Neuronal stem cell (in vitro differentiated cells): ENCODE results near the gene XYLT1.

Experiments
- DNase-seq: peaks from one replicate; pipeline ENCODE4 v3.0.0-alpha.2; 2013; ENCODE audit warnings: low spot score
- H2AFZ ChIP-seq: one replicate; pipeline ENCODE4 v1.6.1; 2013; ENCODE audit warnings: mild to moderate bottlenecking, low read length, inconsistent platforms
- H2AK5ac ChIP-seq: 2 replicates; pipeline ENCODE4 v1.6.1; 2013; ENCODE audit warnings: low read depth, mild to moderate bottlenecking, inconsistent platforms, low read length, moderate library complexity, mixed read lengths
- H2BK120ac ChIP-seq: 2 replicates; pipeline ENCODE4 v1.6.1; 2013; ENCODE audit warnings: low read depth, mild to moderate bottlenecking, inconsistent platforms, low read length, moderate library complexity, mixed read lengths
- H2BK12ac ChIP-seq: one replicate; pipeline ENCODE4 v1.6.1; 2013; ENCODE audit warnings: low read length, inconsistent platforms
- H2BK15ac ChIP-seq: 2 replicates; pipeline ENCODE4 v1.6.1; 2013; ENCODE audit warnings: mild to moderate bottlenecking, low read length, inconsistent platforms, mixed read lengths
- H2BK5ac ChIP-seq: one replicate; pipeline ENCODE4 v1.6.1; 2013; ENCODE audit warnings: inconsistent platforms, mild to moderate bottlenecking, low read length, moderate library complexity
- H3K14ac ChIP-seq: one replicate; pipeline ENCODE4 v1.6.1; 2013; ENCODE audit warnings: low read length, inconsistent platforms
- H3K18ac ChIP-seq: 2 replicates; pipeline ENCODE4 v1.6.1; 2013; ENCODE audit warnings: low read length, inconsistent platforms
- H3K23ac ChIP-seq: 2 replicates; pipeline ENCODE4 v1.6.1; 2013; ENCODE audit warnings: low read depth, mild to moderate bottlenecking, mixed read lengths, low read length, inconsistent platforms; ENCODE audit not compliant: poor library complexity
- H3K27ac ChIP-seq: replicated peaks from 3 replicates; pipeline ENCODE4 v1.5.1; 2013; ENCODE audit warnings: low read length, inconsistent platforms
- H3K27me3 ChIP-seq, 3 experiments: 2 replicates each; pipeline ENCODE4 v1.6.1; 2013; ENCODE audit warnings: low read length in 3 of 3, mild to moderate bottlenecking in 2 of 3, inconsistent platforms in 1 of 3, low read depth in 1 of 3, mixed read lengths in 1 of 3, moderate library complexity in 1 of 3; ENCODE audit not compliant: control insufficient read depth in 3 of 3, insufficient read depth in 3 of 3
- H3K36me3 ChIP-seq, 2 donors: replicated peaks in 1 of 2; 2 replicates each; pipeline ENCODE4 v1.6.1; 2013; ENCODE audit warnings: low read length in 2 of 2; ENCODE audit not compliant: control insufficient read depth in 2 of 2, insufficient read depth in 2 of 2
- H3K4ac ChIP-seq: 2 replicates; pipeline ENCODE4 v1.6.1; 2013; ENCODE audit warnings: inconsistent platforms, mild to moderate bottlenecking, low read length, moderate library complexity
- H3K4me1 ChIP-seq, 2 donors: 1 replicate in 1 of 2; 2 replicates in 1 of 2; pipeline ENCODE4 v1.6.1; 2013; ENCODE audit warnings: low read length in 2 of 2, low read depth in 1 of 2; ENCODE audit not compliant: control insufficient read depth in 2 of 2, insufficient read depth in 1 of 2
- H3K4me2 ChIP-seq: one replicate; pipeline ENCODE4 v1.6.1; 2013; ENCODE audit warnings: mild to moderate bottlenecking, low read length, inconsistent platforms; ENCODE audit not compliant: insufficient read depth, poor library complexity, severe bottlenecking
- H3K4me3 ChIP-seq, 2 donors: 2 replicates each; pipeline ENCODE4 v1.5.1; 2013; ENCODE audit warnings: low read length in 2 of 2, mild to moderate bottlenecking in 2 of 2, inconsistent platforms in 1 of 2, moderate library complexity in 1 of 2
- H3K79me1 ChIP-seq: one replicate; pipeline ENCODE4 v1.6.1; 2013; ENCODE audit warnings: low read depth, mild to moderate bottlenecking, inconsistent platforms, low read length, moderate library complexity
- H3K9ac ChIP-seq: one replicate; pipeline ENCODE4 v1.6.1; 2013; ENCODE audit warnings: mild to moderate bottlenecking, low read depth, low read length, inconsistent platforms; ENCODE audit not compliant: poor library complexity
- H3K9me3 ChIP-seq, 2 donors: replicated peaks in 1 of 2; 2 replicates each; pipeline versions ENCODE3 to v1.6.1; 2013; ENCODE audit warnings: low read length in 2 of 2, mild to moderate bottlenecking in 2 of 2, inconsistent platforms in 1 of 2, low read depth in 1 of 2, mixed read lengths in 1 of 2, moderate library complexity in 1 of 2; ENCODE audit not compliant: control insufficient read depth in 2 of 2, insufficient read depth in 1 of 2
- H4K8ac ChIP-seq: one replicate; pipeline ENCODE4 v1.6.1; 2013; ENCODE audit warnings: low read depth, mild to moderate bottlenecking, inconsistent platforms, low read length, moderate library complexity
- H4K91ac ChIP-seq: one replicate; pipeline ENCODE4 v1.6.1; 2013; ENCODE audit warnings: low read length, low read depth, mild to moderate bottlenecking, inconsistent platforms; ENCODE audit not compliant: poor library complexity
- WGBS, 2 donors: extraction: QIAGEN DNeasy Blood & Tissue Kit; methylation state at CpG; one replicate each; pipeline ENCODE4 v1.1.7; 2013; ENCODE audit warnings: missing lambda C conversion rate in 2 of 2, mixed read lengths in 1 of 2; ENCODE audit not compliant: insufficient read length in 2 of 2, insufficient replicate concordance in 1 of 2; ENCODE audit errors: extremely low coverage in 2 of 2; 5-methylcytosine and 5-hydroxymethylcytosine counted together

The XYLT1 gene

GRCh38 chr16:17318238-17318637 lies 152.5 kb downstream of the XYLT1 start:
- H3K27me3 ChIP-seq: no peaks in the 10 kb centered on the region
- H2AFZ ChIP-seq: no peak overlapping the region
- H2BK5ac ChIP-seq: no peak overlapping the region
- no peak overlapping the region for H3K23ac ChIP-seq
- H3K27ac ChIP-seq: no peak overlapping the region
- H4K91ac ChIP-seq: no peak overlapping the region
- DNase-seq: no peak
- no peak overlapping the region for H3K4ac ChIP-seq
- no peak overlapping the region for H2BK120ac ChIP-seq
- WGBS, 2 donors: no CpG with 5 or more reads among the region's 5 CpGs
- no peaks in the 10 kb centered on the region for H3K36me3 ChIP-seq
- no peak overlapping the region for H3K18ac ChIP-seq
- H2BK15ac ChIP-seq: no peak overlapping the region
- H3K14ac ChIP-seq: no peak overlapping the region
- H4K8ac ChIP-seq: no peak overlapping the region
- no peak overlapping the region for H2AK5ac ChIP-seq
- H3K9ac ChIP-seq: no peak overlapping the region
- no peak overlapping the region for H2BK12ac ChIP-seq
- H3K79me1 ChIP-seq: no peaks in the 10 kb centered on the region
- H3K4me1 ChIP-seq: peaks cover 1 to 4% of the 10 kb centered on the region in 2 donors
- H3K9me3 ChIP-seq: no peaks in the 10 kb centered on the region
- no peak overlapping the region for H3K4me2 ChIP-seq
- no peak overlapping the region for H3K4me3 ChIP-seq

- no peak overlapping the region for H3K9ac ChIP-seq
- no peak overlapping the region for H2BK5ac ChIP-seq
- H4K8ac ChIP-seq: no peak overlapping the region
- H2BK12ac ChIP-seq: no peak overlapping the region
- H2BK120ac ChIP-seq: no peak overlapping the region
- no peak overlapping the region for H4K91ac ChIP-seq
- H3K4me2 ChIP-seq: no peak overlapping the region
- no peak overlapping the region for H2BK15ac ChIP-seq
- H2AK5ac ChIP-seq: no peak overlapping the region
- H3K18ac ChIP-seq: peak overlapping the region; percentile 35
- H3K4me3 ChIP-seq: no peak overlapping the region
- no peaks in the 10 kb centered on the region for H3K79me1 ChIP-seq
- H3K27me3 ChIP-seq: no peaks in the 10 kb centered on the region
- no peaks in the 10 kb centered on the region for H3K36me3 ChIP-seq
- no peak overlapping the region for H3K4ac ChIP-seq
- no peak overlapping the region for H3K27ac ChIP-seq
- H3K23ac ChIP-seq: no peak overlapping the region
- H3K4me1 ChIP-seq: peaks cover 0 to 6% of the 10 kb centered on the region in 2 donors
- H3K9me3 ChIP-seq: no peaks in the 10 kb centered on the region
- H3K14ac ChIP-seq: no peak overlapping the region
- no peak for DNase-seq
- no CpG with 5 or more reads among the region's 4 CpGs for WGBS, 2 donors
- H2AFZ ChIP-seq: no peak overlapping the region
Measured at GRCh38 chr16:17316005-17316404, 154.8 kb downstream of the XYLT1 start.

- no peak overlapping the region for H3K4ac ChIP-seq
- H3K4me3 ChIP-seq: no peak overlapping the region
- no peak overlapping the region for H3K4me2 ChIP-seq
- no peak overlapping the region for H2BK12ac ChIP-seq
- WGBS, 2 donors: no CpG with 5 or more reads among the region's 7 CpGs
- no peak overlapping the region for H2BK15ac ChIP-seq
- H3K18ac ChIP-seq: no peak overlapping the region
- no peak overlapping the region for H3K14ac ChIP-seq
- H4K91ac ChIP-seq: no peak overlapping the region
- no peaks in the 10 kb centered on the region for H3K27me3 ChIP-seq
- H3K23ac ChIP-seq: no peak overlapping the region
- H2AFZ ChIP-seq: no peak overlapping the region
- H2BK5ac ChIP-seq: no peak overlapping the region
- H2AK5ac ChIP-seq: no peak overlapping the region
- H3K9ac ChIP-seq: no peak overlapping the region
- H2BK120ac ChIP-seq: no peak overlapping the region
- H3K36me3 ChIP-seq: no peaks in the 10 kb centered on the region
- H4K8ac ChIP-seq: no peak overlapping the region
- no peaks in the 10 kb centered on the region for H3K9me3 ChIP-seq
- peaks cover 5 to 6% of the 10 kb centered on the region in 2 donors for H3K4me1 ChIP-seq
- H3K27ac ChIP-seq: no peak overlapping the region
- DNase-seq: no peak
- H3K79me1 ChIP-seq: no peaks in the 10 kb centered on the region
Measured at GRCh38 chr16:17313793-17314547, 156.8 kb downstream of the XYLT1 start.

GRCh38 chr16:17313085-17313611 lies 157.6 kb downstream of the XYLT1 start:
- Histone ChIP-seq H4K8ac (no peak overlapping the region), H2AFZ (no peak overlapping the region), H2BK15ac (no peak overlapping the region), H3K27me3 (no peaks in the 10 kb centered on the region), H3K9me3 (no peaks in the 10 kb centered on the region), H3K27ac (no peak overlapping the region), H2BK5ac (no peak overlapping the region), H3K4ac (no peak overlapping the region), H2AK5ac (no peak overlapping the region), H2BK12ac (no peak overlapping the region), H3K23ac (no peak overlapping the region), H2BK120ac (no peak overlapping the region), H3K4me3 (no peak overlapping the region), H3K9ac (no peak overlapping the region), H3K79me1 (no peaks in the 10 kb centered on the region), H3K18ac (no peak overlapping the region), H3K14ac (no peak overlapping the region), H3K4me2 (no peak overlapping the region), H4K91ac (no peak overlapping the region), H3K36me3 (no peaks in the 10 kb centered on the region), H3K4me1 (peaks cover 6% of the 10 kb centered on the region in 2 donors)
- DNase-seq: no peak
- WGBS, 2 donors: no CpG with 5 or more reads among the region's 4 CpGs
